Muscle of leg (tissue), 11 donors: ENCODE data around the gene SLC35E4. TPM values are rescaled to one million over a fixed set of nuclear protein-coding genes. Genes with fewer than 3 reads are reported as not detected.
"Not testable (repeated sequence)": the region's sequence is repeated elsewhere in the genome, so short reads cannot be mapped to it uniquely, and the experiment has no call there.

Source experiments
- DNase-seq: peaks from one replicate; pipeline ENCODE4 v3.0.0; 2013
- H3K27ac ChIP-seq: one replicate; pipeline ENCODE4 v1.5.1; 2013; ENCODE audit warnings: mild to moderate bottlenecking, low read length, control low read depth
- H3K27me3 ChIP-seq: one replicate; pipeline ENCODE4 v1.6.1; 2013; ENCODE audit warnings: low read length; ENCODE audit not compliant: control insufficient read depth, insufficient read depth
- H3K36me3 ChIP-seq: one replicate; pipeline ENCODE4 v1.6.1; 2013; ENCODE audit warnings: low read length; ENCODE audit not compliant: control insufficient read depth, insufficient read depth
- H3K4me1 ChIP-seq: one replicate; pipeline ENCODE4 v1.6.1; 2013; ENCODE audit warnings: low read length; ENCODE audit not compliant: control insufficient read depth, insufficient read depth
- H3K4me3 ChIP-seq: one replicate; pipeline ENCODE4 v1.5.1; 2013; ENCODE audit warnings: low read length, control low read depth
- H3K9me3 ChIP-seq: replicated peaks from 2 replicates; pipeline ENCODE4 v1.6.1; 2013; ENCODE audit warnings: low read depth, low read length; ENCODE audit not compliant: control insufficient read depth
- WGBS: methylation state at CpG from one replicate; pipeline ENCODE4 v1.1.5; 2013; ENCODE audit warnings: missing lambda C conversion rate; ENCODE audit not compliant: insufficient coverage; 5-methylcytosine and 5-hydroxymethylcytosine counted together
- polyA plus RNA-seq, 8 donors: library from polyadenylated mRNA; unstranded; fragments of 120-200 nt; gene quantifications; one replicate each; pipeline versions ENCODE4 v1.2.1 to v1.2.3, GENCODE V29; 2013; ENCODE audit warnings: inconsistent platforms in 1 of 8, low replicate concordance in 1 of 8; ENCODE audit not compliant: insufficient read length in 8 of 8, insufficient read depth in 1 of 8
- total RNA-seq: library from RNA; stranded (reverse); fragments of 120-200 nt; gene quantifications from one replicate; pipeline ENCODE4 v1.2.4, GENCODE V29; 2013

SLC35E4 gene
- total and polyA plus RNA-seq, 9 donors, result 1.8 to 3.9 (median 2.5) TPM

- Histone ChIP-seq H3K27ac (no peak overlapping the region), H3K4me1 (peaks cover 37% of the 10 kb centered on the region), H3K27me3 (no peaks in the 10 kb centered on the region), H3K9me3 (no peaks in the 10 kb centered on the region), H3K4me3 (no peak overlapping the region), H3K36me3 (peaks cover 10% of the 10 kb centered on the region)
- WGBS, result 57% methylated on average over 5 of the region's 7 CpGs
- no peak for DNase-seq
Measured at GRCh38 chr22:30610299-30610698, 25.3 kb upstream of the SLC35E4 start.

DNA sequence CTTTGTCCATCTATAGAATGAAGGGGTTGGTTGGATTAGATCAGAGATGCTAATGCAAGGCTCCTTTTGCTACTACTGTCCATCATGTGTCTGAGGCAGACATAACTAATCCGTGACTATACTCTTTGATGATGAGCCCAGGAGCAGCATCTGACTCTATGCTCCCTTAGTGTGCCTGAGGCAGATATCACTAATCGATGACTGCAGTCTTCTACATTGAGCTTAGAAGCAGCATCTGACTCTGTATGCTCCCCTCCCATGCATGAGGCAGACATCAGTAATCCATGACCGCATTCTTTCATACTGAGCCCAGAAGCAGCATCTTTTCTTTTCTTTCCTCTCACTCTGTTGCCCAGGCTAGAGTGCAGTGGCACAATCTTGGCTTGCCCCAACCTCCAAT is 24.4 kb upstream of the SLC35E4 start:
- DNase-seq, result no peak
- WGBS, result 94% methylated on average over 3 of the region's 3 CpGs
- Histone ChIP-seq H3K4me1 (peaks cover 32% of the 10 kb centered on the region), H3K4me3 (no peak overlapping the region), H3K36me3 (peaks cover 14% of the 10 kb centered on the region), H3K27ac (no peak overlapping the region), H3K27me3 (no peaks in the 10 kb centered on the region), H3K9me3 (no peaks in the 10 kb centered on the region)

- H3K4me3 ChIP-seq, result no peak overlapping the region
- 92% methylated on average over 5 of the region's 8 CpGs for WGBS
- DNase-seq, result no peak
- H3K36me3 ChIP-seq, result peaks cover 14% of the 10 kb centered on the region
- H3K27ac ChIP-seq, result no peak overlapping the region
- no peaks in the 10 kb centered on the region for H3K9me3 ChIP-seq
- peaks cover 19% of the 10 kb centered on the region for H3K4me1 ChIP-seq
- no peaks in the 10 kb centered on the region for H3K27me3 ChIP-seq
Measured at GRCh38 chr22:30612789-30613188, 22.8 kb upstream of the SLC35E4 start.

DNA sequence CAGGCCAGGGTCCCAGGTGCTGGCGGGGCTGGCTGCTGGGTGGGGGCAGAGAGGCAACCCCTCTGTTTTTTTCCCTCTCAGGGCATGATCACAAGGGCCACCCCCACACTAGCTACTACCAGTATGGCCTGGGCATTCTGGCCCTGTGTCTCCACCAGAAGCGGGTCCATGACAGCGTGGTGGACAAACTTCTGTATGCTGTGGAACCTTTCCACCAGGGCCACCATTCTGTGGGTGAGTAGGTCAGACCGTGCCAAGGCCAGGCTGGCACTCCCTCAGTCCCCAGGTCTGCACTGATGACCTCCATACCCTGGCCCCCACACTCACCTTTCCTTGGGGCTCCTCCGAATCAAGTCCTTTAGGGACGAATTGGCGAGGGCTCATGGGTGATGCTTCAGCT is 21.3 kb upstream of the SLC35E4 start:
- peaks cover 17% of the 10 kb centered on the region for H3K36me3 ChIP-seq
- H3K9me3 ChIP-seq, result no peaks in the 10 kb centered on the region
- no peak overlapping the region for H3K27ac ChIP-seq
- DNase-seq, result no peak
- WGBS, result 88% methylated on average over 1 of the region's 7 CpGs
- peaks cover 6% of the 10 kb centered on the region for H3K4me1 ChIP-seq
- no peak overlapping the region for H3K4me3 ChIP-seq
- no peaks in the 10 kb centered on the region for H3K27me3 ChIP-seq

DNA sequence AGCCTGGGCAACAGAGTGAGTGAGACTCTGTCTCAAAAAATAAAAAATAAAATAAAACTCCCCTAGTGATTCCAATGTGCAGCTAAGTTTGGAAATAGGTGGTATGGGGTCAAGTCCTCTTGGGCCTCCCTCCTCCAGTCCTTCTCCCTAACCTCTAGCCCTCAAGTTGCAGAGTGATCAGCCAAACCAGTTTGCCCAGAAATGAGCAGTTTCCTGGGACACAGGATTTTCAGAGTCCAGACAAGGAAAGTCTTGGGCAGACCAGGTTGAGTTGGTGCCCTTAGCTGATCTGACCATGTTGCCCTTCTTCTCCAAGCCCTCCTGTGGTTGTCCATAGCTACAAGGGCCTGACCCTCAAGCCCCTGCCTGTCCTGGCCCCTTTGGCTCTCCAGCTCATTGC is 20.7 kb upstream of the SLC35E4 start:
- H3K27ac ChIP-seq, result no peak overlapping the region
- DNase-seq, result no peak
- peaks cover 1% of the 10 kb centered on the region for H3K4me1 ChIP-seq
- H3K36me3 ChIP-seq, result peaks cover 19% of the 10 kb centered on the region
- no peaks in the 10 kb centered on the region for H3K9me3 ChIP-seq
- no peaks in the 10 kb centered on the region for H3K27me3 ChIP-seq
- H3K4me3 ChIP-seq, result no peak overlapping the region

- no peak for DNase-seq
- H3K4me1 ChIP-seq, result no peaks in the 10 kb centered on the region
- no peaks in the 10 kb centered on the region for H3K27me3 ChIP-seq
- no peak overlapping the region for H3K4me3 ChIP-seq
- no peaks in the 10 kb centered on the region for H3K9me3 ChIP-seq
- 85% methylated on average over 6 of the region's 7 CpGs for WGBS
- peaks cover 24% of the 10 kb centered on the region for H3K36me3 ChIP-seq
- H3K27ac ChIP-seq, result no peak overlapping the region
Measured at GRCh38 chr22:30615543-30615954, 20.0 kb upstream of the SLC35E4 start.

DNA sequence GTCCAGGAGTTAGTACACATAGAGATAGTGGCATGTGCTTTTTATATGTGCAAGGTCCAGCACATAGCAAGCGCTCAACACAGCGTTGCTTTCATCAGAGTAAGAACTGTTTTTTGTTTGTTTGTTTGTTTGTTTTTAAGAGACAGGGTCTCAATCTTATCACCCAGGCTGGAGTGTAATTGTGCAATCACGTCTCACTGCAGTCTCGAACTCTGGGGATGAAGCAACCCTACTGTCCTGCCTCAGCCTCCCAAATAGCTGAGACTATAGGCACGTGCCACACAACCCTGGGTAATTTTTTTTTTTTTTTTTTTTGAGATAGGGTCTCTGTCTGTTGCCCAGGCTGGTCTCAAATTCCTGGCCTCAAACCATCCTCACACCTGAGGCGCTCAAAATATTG is 17.8 kb upstream of the SLC35E4 start:
- DNase-seq, result no peak
- Histone ChIP-seq H3K27me3 (no peaks in the 10 kb centered on the region), H3K27ac (no peak overlapping the region), H3K9me3 (no peaks in the 10 kb centered on the region), H3K36me3 (peaks cover 21% of the 10 kb centered on the region), H3K4me1 (no peaks in the 10 kb centered on the region), H3K4me3 (no peak overlapping the region)
- WGBS, result 90% methylated on average over 2 of the region's 6 CpGs

- H3K4me3 ChIP-seq, H3K27ac ChIP-seq, H3K9me3 ChIP-seq, H3K27me3 ChIP-seq, H3K4me1 ChIP-seq, DNase-seq: not testable (repeated sequence)
- H3K36me3 ChIP-seq, result peaks cover 14% of the 10 kb centered on the region
- WGBS, result no CpG with 5 or more reads among the region's 6 CpGs
Measured at GRCh38 chr22:30619909-30620308, 15.7 kb upstream of the SLC35E4 start.

DNA sequence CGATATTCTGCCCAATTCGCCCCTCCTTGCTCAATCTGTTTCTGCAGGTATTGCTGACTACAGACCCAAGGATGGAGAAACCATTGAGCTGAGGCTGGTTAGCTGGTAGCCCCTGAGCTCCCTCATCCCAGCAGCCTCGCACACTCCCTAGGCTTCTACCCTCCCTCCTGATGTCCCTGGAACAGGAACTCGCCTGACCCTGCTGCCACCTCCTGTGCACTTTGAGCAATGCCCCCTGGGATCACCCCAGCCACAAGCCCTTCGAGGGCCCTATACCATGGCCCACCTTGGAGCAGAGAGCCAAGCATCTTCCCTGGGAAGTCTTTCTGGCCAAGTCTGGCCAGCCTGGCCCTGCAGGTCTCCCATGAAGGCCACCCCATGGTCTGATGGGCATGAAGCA is 9.2 kb upstream of the SLC35E4 start:
- H3K9me3 ChIP-seq, result no peaks in the 10 kb centered on the region
- H3K27ac ChIP-seq, result no peak overlapping the region
- H3K27me3 ChIP-seq, result no peaks in the 10 kb centered on the region
- WGBS, result 81% methylated on average over 5 of the region's 5 CpGs
- H3K36me3 ChIP-seq, result no peaks in the 10 kb centered on the region
- no peak for DNase-seq
- H3K4me3 ChIP-seq, result no peak overlapping the region
- no peaks in the 10 kb centered on the region for H3K4me1 ChIP-seq

- H3K9me3 ChIP-seq, result no peaks in the 10 kb centered on the region
- H3K27ac ChIP-seq, result no peak overlapping the region
- 98% methylated on average over 5 of the region's 5 CpGs for whole genome bisulfite sequencing
- H3K4me3 ChIP-seq, result no peak overlapping the region
- no peaks in the 10 kb centered on the region for H3K36me3 ChIP-seq
- H3K27me3 ChIP-seq, result no peaks in the 10 kb centered on the region
- DNase-seq, result no peak
- no peaks in the 10 kb centered on the region for H3K4me1 ChIP-seq
Measured at GRCh38 chr22:30627471-30627870, 8.1 kb upstream of the SLC35E4 start.

GRCh38 chr22:30628491-30628890 is 7.1 kb upstream of the SLC35E4 start:
- DNase-seq, result no peak
- H3K36me3 ChIP-seq, result no peaks in the 10 kb centered on the region
- WGBS, result 33% methylated on average over 1 of the region's 4 CpGs

More at GRCh38 chr22:30628491-30628890, 7.1 kb upstream of the SLC35E4 start:
- no peaks in the 10 kb centered on the region for H3K4me1 ChIP-seq
- no peaks in the 10 kb centered on the region for H3K9me3 ChIP-seq
- no peak overlapping the region for H3K4me3 ChIP-seq
- no peak overlapping the region for H3K27ac ChIP-seq
- no peaks in the 10 kb centered on the region for H3K27me3 ChIP-seq
